ENCODE data around the gene GRB10.

- TF ChIP-seq CTCF (IDR thresholded peaks at IDR 0.05) (no peak), EZH2phosphoT487 (IDR thresholded peaks at IDR 0.05) (no peak)
Measured at GRCh38 chr7:50791938-50792341, 9.2 kb upstream of the GRB10 start.

All from neural progenitor cell (in vitro differentiated cells).